GM21526 (cell line): Measurements from ENCODE around the gene ZNF148.

ENCODE experiments used
- ATAC-seq: cut with Tn5 transposase; IDR thresholded peaks from one replicate; pipeline ENCODE4 v1.9.1; 2021; ENCODE audit warnings: moderate library complexity; ENCODE audit not compliant: unreplicated experiment, low FRiP score

Gene ZNF148

DNA sequence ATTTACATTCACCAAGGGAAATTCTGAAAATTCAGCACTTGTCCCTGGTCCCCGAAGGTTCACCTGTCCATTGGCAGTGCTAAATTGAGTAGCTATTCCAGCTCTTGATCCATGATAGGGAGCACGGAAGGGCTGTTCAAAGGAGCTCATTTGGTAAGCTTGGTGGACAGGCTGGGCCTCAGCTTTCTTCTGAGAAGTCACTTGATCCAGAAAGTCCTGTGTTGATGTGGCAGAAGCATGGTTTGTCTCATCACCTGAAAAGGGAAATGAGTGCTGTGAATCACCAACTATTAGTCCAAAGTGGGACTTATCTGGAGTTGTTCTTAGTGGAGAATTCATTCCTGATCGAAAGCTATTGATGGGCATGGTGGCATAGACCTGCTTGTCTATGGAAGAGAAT lies 142.7 kb downstream of the ZNF148 start:
- no peak for ATAC-seq

- ATAC-seq = no peak
These were observed 143.2 kb downstream of the ZNF148 start for GRCh38 chr3:125231895-125232294.

DNA sequence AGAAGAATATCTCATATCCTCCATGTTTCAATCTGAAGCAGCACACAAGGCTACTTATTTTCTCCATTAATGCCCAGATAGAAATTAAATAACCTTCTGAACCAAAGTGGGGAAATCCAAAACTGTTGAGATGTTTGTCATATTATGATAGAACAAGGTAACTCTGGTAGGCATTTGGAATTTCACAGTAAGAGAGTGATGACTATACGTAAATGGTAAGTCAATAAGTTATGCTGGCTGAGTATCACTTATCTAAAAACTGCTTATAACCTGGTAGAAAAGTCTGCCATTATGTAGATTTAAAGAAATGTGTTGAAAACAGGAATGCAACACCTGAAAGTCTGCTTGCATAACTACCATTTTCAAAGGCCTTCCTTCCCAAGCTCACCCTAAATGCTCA lies 145.4 kb downstream of the ZNF148 start:
- no peak for ATAC-seq

GRCh38 chr3:125229168-125229567 lies 146.0 kb downstream of the ZNF148 start:
- no peak for ATAC-seq

- no peak for ATAC-seq
These were observed 153.3 kb downstream of the ZNF148 start for GRCh38 chr3:125221831-125222230.

- no peak for ATAC-seq
These were observed 154.2 kb downstream of the ZNF148 start for GRCh38 chr3:125220727-125221429.

DNA sequence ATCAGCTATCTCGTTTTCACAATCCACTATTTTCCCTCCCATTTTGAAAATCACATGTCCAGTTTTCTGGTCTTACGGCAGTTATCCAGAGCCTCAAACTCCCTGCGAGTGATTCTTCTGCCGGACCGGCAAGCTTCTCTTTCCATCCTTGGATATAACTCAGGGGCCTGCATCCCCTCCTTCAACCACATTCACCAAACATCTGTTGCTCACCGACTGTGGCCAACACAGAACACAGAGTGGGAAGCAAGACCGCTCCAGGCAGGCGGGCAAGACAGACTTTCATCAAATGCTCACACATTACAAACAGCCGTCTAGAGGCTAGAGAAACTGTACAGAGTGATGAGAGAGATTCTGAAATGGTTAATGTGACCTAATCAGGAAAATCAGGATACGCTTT lies 154.9 kb downstream of the ZNF148 start:
- no peak for ATAC-seq

DNA sequence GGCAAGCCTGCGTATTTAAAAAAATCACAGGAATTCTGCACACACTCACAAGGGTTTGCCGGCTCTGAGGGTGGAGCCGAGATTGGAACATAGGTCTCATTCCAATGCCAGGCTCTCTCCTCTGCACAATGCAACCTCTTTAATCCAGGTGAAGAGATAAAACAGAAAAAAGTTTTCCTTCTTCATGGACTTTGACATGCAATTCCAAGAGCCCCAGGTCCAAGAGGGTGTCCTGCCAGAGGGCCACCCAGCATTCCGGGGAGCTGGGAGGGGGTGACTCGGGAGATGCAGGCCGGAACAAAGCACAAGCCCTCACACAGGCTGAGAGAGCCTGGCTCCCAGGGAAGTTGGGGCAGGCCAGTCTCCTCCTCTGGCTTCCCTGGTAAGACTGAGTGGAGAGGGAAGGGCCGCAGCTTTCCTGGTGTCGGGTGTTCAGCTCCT lies 155.8 kb downstream of the ZNF148 start:
- ATAC-seq = no peak

DNA sequence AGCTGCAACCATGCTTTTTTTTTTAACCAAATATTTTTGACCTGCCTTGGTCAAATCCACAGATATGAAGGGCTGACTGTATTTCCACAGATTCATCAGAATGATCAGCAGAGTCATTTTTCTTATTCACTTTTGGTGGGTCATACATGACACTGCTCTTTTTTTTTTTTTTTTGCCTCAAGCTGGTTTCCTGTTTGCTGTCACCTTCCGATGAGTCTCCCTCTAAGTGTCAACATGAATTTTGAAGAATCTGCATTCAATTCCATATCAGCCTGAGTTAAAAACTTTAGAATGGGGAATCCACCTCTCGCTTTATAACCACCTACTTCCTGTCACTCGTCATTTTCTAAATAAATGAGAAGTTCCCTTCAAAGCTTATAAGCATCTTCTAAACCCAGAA lies 160.4 kb downstream of the ZNF148 start:
- no peak for ATAC-seq

DNA sequence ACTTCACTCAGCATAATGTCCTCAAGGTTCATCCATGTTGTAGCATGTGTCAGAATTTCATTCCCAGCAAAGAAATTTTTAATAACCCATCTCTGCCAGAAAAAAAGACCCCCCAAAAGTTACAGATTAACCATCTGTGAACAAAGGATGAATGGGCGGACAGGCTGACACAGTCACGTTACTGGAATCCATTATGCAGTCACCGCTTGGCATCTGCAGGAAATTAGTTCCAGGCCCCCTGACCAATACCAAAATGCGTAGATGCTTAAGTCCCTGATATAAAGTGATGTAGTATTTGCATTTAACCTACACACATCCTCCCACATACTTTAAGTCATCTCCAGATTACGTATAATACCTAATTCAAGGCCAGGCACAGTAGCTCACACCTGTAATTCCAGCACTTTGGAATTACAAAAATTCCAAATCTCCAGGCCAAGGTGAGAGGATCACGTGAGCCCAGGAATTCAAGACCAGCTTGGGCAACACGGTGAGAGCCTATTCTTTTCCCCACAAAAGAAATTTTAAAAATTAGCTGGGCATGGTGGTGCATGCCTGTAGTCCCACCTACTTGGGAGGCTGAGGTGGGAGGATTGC lies 161.1 kb downstream of the ZNF148 start:
- ATAC-seq = no peak

DNA sequence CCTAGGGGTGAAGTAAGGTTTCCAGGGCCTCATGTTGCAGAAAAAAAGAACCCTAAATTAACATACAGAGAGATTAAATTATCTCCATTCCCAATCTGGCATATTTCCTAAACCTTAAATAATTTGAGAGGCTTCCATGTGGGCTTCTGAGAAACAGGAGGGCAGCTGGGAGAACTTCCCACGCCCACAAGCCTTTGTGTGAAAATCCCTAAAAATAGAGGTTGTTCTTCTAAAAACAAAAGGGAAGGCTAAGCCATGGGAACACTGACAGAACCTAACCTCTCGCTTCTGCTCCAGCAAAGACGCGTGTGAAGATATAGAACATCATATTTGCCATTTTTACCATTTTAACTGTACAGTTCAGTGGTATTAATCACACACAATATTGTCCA lies 161.8 kb downstream of the ZNF148 start:
- no peak for ATAC-seq

- no peak for ATAC-seq
These were observed 162.4 kb downstream of the ZNF148 start, which contains the start of gene SLC12A8 for GRCh38 chr3:125212509-125213363. Gene SLC12A8 (minus strand): TSS chr3:125212748. CDS start chr3:125211349, 1,399 bp downstream.

DNA sequence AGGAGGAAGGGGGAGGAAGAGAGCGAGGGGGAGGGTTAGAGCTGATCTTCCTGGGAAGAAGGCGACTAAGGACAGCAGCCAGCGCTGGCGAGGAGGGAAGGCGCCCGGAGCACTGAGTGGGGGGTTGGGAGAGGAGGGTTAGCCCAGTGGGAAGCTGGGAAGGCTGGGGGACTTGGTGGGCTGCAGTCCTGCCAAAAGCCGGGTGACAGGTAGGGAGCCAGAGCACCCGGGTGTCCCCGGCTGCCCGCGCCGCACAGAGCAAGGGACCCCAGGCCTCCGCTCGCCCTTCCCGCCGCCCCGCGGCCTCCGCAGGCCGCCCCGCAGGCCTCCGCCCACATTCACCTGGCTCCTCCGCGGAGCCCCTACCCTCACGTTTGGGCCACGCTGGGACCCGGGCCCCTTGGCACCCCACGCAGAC lies 163.0 kb downstream of the ZNF148 start:
- no peak for ATAC-seq

DNA sequence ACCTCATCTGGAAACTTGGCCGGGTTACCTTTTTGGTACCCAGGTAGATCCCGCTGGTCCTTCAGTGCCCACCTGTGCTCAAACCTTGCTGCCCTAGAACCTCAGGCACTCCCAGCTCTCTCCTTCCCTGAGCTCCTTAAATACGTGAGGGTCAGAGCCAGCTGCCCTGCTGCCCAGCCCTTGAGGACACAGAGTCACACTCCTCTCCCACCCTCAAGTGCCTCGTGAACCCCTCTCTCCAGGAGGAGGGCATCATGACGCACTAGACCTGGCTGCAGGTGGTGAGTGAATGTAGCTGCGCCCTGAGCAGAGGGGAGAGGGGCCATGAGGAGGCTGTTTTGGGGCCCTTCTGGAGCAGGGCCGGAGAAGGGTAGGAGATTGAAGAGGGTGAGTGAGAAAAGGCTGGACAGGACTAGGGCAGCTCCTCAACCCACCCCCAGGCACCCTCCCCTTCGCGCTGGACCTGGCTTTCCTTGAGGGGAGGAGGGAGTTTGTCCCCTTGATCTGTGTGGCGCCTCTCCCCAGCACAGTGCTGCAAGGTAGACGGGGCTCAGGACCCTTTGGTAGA lies 163.5 kb downstream of the ZNF148 start:
- ATAC-seq = no peak

DNA sequence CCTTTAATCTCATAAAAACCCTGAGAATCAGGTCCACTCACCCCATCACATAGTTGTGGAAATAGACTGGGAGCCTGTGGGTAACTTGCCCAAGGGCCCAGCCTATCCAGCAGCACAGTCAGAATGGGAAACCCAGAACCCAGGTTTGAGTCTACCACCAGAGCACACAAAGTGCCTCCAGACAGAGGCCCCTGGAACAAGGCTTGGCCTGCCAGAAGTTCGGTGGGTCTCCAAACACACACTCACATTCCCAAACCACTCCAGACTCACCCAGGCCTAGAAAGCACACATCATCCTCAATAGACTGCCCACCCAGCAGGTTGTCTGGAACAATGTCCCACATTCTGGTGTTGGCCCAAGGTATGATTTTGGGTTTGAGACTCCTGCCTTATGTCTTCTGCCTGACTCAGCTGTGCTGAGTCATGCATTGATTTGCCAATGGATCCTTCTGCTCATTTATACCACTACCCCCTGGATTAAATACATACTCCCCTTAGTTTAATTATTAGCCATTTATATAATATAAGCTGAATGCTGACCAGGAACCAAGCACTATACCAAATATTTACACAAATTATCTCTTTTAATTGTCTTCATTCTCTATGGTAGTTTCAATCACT lies 167.1 kb downstream of the ZNF148 start:
- ATAC-seq = no peak

- ATAC-seq = no peak
These were observed 167.6 kb downstream of the ZNF148 start for GRCh38 chr3:125207507-125207906.

DNA sequence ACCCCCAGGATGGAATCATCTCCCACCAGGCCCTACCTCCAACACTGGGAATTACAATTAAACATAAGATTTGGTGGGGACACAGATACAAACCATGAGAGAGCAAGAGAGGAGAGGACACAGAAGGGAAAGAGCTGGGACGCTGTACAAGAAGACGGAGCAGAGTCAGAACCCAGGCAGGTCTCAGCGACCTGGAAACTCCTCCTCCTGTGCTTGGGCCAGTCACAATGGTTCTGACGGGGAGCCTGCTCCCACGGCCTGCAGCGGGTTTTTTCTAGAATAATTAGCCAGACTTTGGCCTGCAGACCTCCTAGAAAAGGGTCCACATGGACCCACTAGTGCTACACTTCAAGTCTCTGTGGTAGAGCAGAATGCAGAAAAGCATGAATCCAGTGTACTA lies 168.2 kb downstream of the ZNF148 start:
- ATAC-seq = no peak

- no peak for ATAC-seq
These were observed 171.4 kb downstream of the ZNF148 start for GRCh38 chr3:125203731-125204130.

DNA sequence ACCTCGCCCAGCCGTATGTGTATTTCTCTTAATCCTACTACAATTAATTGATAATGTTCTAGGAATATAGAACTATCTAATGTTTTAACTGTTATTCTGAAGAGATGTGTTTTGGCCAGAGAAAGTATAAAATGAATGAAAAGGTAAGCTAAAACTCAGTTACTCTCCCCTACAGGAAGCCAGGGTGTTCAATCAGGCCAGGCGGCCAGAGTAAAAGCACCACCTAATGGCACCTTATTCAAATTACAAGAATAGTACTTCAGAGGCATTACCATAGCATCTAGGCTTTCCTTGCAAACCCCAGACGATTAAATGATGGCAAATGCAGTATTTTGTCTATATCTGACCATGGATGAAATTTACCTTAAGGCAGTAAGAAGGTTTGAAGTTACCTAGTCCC lies 172.9 kb downstream of the ZNF148 start:
- ATAC-seq = no peak

DNA sequence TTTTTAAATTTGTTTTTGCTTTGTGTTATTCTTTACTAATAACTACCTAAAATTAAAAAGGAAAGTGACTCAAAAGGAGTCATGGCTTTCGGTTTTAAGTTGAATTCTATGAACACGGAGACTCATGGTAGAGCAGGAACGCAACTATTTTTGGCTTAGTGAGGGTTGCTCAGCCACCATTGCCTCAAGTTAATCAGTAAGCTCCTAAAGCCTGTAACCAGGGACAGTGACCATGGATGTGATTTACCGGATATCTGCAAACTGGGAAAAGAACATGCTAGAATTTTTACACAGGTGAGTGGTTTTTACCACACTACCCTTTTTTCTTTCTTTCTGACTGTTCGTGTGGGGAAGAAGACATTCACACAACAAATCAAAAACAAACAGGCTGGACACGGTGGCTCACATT lies 174.4 kb downstream of the ZNF148 start:
- no peak for ATAC-seq
